ENCODE results near the gene OGFR.

Gene OGFR

GRCh38 chr20:62770111-62770910 is 34.3 kb upstream of the OGFR start:
- no peak for DNase-seq

GRCh38 chr20:62770916-62771315 is 33.7 kb upstream of the OGFR start:
- no peak for DNase-seq

DNA sequence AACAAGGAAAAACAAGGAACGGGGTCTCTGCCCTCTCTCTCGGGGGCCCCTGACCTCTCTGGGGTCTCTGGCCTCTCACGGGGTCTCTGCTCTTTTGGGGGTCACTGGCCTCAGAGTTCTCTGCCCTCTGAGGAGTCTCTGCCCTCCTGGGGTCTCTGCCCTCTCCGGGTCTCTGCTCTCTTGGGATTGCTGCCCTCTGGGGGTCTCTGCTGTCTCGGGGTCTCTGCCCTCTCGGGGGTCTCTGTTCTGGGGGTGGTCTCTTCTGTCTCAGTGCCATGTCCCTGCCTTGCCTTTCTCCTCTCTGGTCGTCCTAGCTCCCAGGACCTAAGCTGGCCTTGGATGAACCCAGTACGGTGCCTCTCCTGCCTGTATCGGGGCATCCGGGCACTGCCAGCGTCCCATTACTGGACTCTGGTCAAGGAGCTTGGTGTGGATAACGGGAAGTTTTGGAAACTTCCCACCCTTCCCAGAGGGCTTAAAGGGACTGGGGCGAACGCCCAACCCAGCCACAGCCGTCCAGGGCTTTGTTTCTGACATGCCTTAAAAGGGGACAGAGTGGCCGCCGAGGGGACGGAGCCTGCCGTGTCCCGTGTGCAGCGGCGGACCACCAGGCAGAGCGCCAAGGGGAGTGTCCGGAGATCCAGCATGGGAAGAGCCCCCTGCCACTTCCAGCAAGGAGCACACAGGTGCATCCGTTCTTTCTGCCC is 33.1 kb upstream of the OGFR start:
- no peak for DNase-seq

GRCh38 chr20:62772103-62772611 is 32.5 kb upstream of the OGFR start:
- DNase-seq: no peak

DNA sequence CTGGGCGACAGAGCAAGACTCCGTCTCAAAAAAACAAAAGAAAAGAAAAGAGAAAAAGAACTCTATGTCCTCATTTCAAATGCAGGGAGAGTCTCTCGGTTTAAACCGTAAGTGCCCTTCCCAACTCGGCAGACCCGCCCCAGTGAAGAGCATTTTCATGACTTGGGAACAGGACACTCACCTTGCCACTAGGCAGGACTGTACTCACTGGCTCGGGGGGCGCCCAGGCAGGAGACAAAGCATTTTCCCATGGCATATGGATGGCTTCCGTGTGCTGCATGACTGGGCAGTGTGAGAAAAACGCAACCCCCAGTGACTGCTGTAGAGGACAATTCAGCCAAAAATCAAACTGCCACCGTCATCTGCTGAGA is 32.0 kb upstream of the OGFR start:
- DNase-seq: no peak

DNA sequence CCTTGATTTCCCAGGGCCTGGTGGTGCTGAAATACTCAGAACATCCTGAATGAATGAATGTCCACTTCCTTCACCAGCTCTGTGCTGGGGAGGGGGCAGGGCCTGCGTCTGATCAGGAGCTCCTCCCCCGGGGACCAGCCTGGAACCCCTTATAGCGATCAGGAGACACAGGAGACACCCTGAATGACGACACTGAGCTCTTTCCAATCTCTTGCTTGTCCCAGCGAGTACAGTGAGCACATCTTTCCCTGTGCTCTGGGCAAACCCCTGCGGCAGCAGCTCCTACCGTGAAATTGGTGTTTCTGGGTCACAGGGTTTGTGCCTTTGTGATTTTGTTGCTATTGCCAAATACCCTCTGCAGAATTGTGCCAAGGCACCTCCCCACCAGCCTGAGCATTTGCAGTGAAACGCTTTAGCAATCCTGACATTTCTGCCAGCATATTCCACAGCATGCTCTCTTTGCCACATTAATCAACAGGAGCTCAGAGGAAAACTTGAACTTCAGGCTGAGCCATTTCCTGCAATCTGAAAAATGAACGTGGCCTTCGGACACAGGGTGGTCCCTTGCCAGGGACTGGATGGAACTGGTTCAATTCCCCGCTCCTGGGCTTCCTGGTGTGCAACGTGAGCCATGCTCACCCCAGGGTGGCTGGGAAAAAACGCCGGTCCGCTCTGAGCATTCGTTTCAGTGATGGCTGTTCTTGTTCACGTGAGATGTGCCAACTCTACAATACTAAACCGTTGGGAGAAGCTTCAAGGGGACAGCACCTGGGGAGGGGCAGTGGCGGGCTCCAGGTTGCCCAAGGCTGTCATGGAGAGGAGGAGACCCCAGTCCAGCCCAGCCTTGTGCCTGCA is 31.4 kb upstream of the OGFR start:
- no peak for DNase-seq

DNA sequence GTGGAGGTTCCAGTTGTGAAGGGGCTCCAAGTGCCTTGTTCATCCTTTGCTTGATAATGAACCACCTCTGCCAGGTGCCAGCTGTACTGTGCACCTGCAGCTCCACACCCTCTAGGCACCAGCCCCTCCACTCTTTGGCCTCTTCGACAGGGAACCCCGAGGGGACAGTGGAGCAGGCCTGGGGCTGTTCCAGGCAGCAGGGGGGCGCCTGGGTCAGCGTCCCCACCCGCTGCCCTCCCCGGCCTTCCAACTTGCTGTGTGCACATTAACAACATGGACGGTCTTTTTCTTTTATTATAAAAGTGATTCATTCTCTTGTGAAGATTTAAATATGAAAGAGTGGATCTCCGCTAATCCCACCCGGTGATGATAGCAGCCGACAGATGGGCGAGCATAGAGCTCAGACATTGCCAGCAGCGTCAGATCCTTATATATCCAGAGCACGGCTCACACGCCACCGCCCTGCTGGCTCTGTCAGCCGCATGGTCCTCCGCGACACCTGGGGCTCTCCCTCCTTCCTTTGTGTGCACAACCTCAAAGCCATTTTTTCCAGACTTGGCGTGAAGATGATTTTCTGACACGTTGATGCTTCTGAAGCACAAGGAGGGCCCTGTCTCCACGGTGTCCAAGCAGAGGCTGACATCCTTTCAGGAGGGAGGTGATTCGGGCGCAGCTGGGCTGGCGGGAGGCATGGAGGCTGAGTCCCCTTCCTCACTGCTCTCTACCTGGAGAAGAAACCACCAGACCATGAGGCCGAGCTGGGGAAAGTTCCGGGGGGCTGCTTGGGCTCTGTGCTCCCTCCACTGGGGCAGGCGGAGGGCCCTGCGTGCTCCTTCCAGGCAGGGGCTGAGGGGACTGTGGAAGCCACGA is 30.6 kb upstream of the OGFR start:
- DNase-seq: no peak

- no peak for DNase-seq
Measured at GRCh38 chr20:62774762-62775161, 29.9 kb upstream of the OGFR start.

GRCh38 chr20:62775206-62775605 is 29.4 kb upstream of the OGFR start:
- DNase-seq: no peak

GRCh38 chr20:62776035-62776691 is 28.5 kb upstream of the OGFR start:
- no peak for DNase-seq

DNA sequence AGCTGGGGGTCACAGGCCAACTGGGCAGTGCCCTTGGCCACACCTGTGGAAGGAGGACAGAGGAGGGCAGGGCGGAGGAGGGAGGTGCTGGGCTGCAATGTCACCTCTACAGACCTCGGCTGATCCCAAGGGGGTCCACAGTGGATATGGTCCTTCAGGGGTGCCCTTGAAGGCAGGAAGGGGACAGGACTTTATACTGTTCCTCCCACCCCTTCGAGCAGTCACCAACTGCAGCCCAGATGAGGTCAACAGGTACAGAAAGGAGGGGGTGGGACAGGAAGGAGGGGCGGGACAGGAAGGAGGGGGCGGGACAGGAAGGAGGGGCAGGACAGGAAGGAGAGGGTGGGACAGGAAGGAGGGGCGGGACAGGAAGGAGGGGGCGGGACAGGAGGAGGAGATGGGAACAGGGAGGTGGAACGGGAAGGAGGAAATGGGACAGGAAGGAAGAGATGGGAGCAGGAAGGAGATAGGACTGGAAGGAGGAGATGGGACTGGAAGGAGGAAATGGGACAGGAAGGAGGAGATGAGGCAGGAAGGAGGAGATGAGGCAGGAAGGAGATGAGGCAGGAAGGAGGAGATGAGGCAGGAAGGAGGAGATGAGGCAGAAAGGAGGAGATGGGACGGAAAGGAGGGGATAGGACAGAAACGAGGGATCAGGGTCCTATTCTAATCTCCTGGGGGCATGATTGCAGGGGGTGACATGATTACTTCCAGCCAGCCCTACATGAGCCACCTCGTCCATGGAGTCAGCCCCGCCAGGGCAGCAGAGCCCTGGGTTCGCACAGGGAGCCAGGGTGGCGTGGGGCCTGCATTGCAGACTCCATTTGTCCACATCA is 27.7 kb upstream of the OGFR start:
- DNase-seq: peak; percentile 43

DNA sequence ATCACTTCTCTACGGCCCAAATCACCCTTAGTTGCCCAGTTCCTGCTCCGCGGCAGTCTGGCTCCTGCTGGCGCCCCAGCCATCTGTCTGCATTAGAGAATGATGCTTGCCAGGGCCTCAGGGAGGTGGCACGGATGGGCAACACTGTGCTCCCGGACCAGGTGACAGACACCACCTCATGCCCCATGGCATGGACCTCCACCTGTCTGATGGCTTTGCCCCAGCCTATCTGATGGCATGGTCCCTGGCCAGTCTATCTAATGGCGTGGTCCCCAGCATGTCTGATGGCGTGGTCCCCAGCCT is 27.2 kb upstream of the OGFR start:
- DNase-seq: no peak

DNA sequence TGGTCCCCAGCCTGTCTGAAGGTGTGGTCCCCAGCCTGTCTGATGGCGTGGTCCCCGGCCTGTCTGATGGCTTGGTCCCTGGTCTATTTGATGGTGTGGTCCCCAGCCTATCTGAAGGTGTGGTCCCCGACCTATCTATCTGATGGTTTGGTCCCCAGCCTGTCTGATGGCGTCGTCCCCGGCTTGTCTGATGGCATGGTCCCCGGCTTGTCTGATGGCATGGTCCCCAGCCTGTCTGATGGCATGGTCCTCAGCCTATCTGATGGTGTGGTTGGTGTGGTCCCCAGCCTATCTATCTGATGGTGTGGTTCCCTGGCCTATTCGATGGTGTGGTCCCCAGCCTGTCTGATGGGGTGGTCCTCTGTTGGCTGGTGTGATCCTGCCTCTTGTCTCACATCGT is 26.6 kb upstream of the OGFR start:
- DNase-seq: no peak

- no peak for DNase-seq
Measured at GRCh38 chr20:62778601-62779416, 25.8 kb upstream of the OGFR start.

- DNase-seq: no peak
Measured at GRCh38 chr20:62779417-62779685, 25.3 kb upstream of the OGFR start.

DNA sequence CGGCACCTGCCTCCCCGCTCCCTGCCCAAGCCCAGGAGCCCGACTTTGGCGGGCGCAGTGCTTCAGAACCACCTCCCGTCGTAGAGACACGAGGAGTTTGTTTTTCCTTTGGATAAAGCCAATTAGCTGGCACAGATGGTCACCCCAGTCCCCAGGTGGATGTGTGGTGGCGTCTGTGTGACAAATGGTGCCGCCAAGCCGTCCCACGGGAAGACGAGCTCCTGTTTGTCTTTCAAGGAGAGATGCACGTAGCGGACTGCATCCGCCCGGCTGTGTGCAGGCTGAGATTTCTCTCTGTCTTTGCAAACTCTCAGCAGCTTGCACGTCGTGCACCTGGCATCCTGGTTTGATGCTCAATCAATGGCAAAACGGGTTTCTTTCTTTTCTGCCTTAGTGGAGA is 24.4 kb upstream of the OGFR start:
- DNase-seq: no peak

- DNase-seq: no peak
Measured at GRCh38 chr20:62780696-62781095, 23.9 kb upstream of the OGFR start.

- no peak for DNase-seq
Measured at GRCh38 chr20:62782149-62782892, 22.3 kb upstream of the OGFR start.

DNA sequence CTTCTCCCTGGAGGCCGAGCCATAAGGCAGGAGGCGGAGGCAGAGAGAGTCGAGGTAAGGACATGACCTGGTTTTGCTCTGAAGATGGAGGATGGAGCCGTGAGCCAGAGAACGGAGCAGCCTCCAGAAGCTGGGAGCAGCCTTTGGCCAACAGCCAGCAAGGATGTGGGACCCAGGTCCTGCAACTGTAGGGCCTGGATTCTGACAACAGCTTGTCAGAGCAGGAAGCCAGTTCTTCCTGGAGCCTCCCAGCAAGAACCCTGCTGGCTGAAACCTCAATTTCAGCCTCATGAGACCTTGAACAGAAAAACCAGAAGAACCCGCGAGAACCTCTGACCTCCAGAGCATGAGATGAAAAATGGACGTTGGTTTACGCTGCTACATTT is 21.7 kb upstream of the OGFR start:
- no peak for DNase-seq

DNA sequence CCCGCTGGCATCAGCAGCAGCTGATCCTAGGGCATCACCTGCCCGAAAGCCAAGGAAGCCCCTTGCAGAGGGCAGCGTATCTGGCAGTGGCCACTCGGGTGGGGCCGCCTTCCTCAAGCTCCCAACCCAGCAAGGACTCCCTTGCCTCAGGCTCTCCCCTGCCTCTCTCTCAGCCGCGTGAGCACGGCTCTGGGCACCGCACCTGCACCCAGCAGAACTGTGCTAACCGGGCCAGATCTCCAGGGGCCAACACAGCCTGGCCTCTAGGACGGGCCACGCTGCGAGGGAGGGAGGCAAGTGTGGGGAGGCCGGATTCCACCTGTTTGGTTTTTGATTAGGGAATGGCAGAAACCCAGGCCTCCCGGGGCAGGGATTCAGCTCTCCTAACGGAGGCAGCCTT is 20.1 kb upstream of the OGFR start:
- no peak for DNase-seq

Data from activated CD8-positive, alpha-beta memory T cell treated with anti-CD3 and anti-CD28 coated beads, Interleukin-2, amount 50 U/mL, for 4 hours (primary cell).